Neural crest cell (in vitro differentiated cells): ENCODE results near the gene TSR2. TPM values are rescaled to one million over a fixed set of nuclear protein-coding genes. Genes with fewer than 3 reads are reported as not detected.

Source experiments
- DNase-seq: peaks from one replicate; pipeline ENCODE4 v3.0.0; 2021; ENCODE audit warnings: low read depth, mixed read lengths, low spot score
- H3K27ac Mint-ChIP-seq: one replicate; pipeline ENCODE4 v1.8.0; 2021; ENCODE audit warnings: mild to moderate bottlenecking, mixed read lengths; ENCODE audit not compliant: unreplicated experiment
- H3K27me3 Mint-ChIP-seq: 2 replicates; pipeline ENCODE4 v1.8.0; 2021; ENCODE audit warnings: low read depth, mild to moderate bottlenecking, mixed read lengths
- H3K36me3 Mint-ChIP-seq: 2 replicates; pipeline ENCODE4 v1.8.0; 2021; ENCODE audit warnings: low read depth, mild to moderate bottlenecking, mixed read lengths
- H3K4me1 Mint-ChIP-seq: 2 replicates; pipeline ENCODE4 v1.8.0; 2021; ENCODE audit warnings: mixed read lengths
- H3K4me3 Mint-ChIP-seq: one replicate; pipeline ENCODE4 v1.8.0; 2021; ENCODE audit warnings: mild to moderate bottlenecking, mixed read lengths
- H3K9me3 Mint-ChIP-seq: 2 replicates; pipeline ENCODE4 v1.8.0; 2021; ENCODE audit warnings: mixed read lengths
- total RNA-seq: library from RNA; stranded (reverse); gene quantifications from 2 replicates; pipeline ENCODE4 v1.2.1, GENCODE V29; 2021
- TF ChIP-seq, protein P1 (sequence below): fragments of 200-600 bp; sonication (generic); conservative IDR thresholded peaks from 2 replicates; pipeline ENCODE4 v1.5.0; 2021; ENCODE audit warnings: antibody characterized with exemption, mild to moderate bottlenecking

TSR2 gene
- total RNA-seq, 1 donor from 2014 or later = 39.3 TPM

- peaks cover 22% of the 10 kb centered on the region for H3K36me3 Mint-ChIP-seq
- H3K9me3 Mint-ChIP-seq = peaks cover 14% of the 10 kb centered on the region
- no peak for DNase-seq
- TF ChIP-seq, protein P1, sequence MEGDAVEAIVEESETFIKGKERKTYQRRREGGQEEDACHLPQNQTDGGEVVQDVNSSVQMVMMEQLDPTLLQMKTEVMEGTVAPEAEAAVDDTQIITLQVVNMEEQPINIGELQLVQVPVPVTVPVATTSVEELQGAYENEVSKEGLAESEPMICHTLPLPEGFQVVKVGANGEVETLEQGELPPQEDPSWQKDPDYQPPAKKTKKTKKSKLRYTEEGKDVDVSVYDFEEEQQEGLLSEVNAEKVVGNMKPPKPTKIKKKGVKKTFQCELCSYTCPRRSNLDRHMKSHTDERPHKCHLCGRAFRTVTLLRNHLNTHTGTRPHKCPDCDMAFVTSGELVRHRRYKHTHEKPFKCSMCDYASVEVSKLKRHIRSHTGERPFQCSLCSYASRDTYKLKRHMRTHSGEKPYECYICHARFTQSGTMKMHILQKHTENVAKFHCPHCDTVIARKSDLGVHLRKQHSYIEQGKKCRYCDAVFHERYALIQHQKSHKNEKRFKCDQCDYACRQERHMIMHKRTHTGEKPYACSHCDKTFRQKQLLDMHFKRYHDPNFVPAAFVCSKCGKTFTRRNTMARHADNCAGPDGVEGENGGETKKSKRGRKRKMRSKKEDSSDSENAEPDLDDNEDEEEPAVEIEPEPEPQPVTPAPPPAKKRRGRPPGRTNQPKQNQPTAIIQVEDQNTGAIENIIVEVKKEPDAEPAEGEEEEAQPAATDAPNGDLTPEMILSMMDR = no peak
- H3K4me3 Mint-ChIP-seq = peak overlapping the region; percentile 76
- no peak overlapping the region for H3K27ac Mint-ChIP-seq
- peaks cover 42% of the 10 kb centered on the region for H3K4me1 Mint-ChIP-seq
- H3K27me3 Mint-ChIP-seq = no peaks in the 10 kb centered on the region
Observed at GRCh38 chrX:54492340-54492739, 52.1 kb downstream of the TSR2 start.

DNA sequence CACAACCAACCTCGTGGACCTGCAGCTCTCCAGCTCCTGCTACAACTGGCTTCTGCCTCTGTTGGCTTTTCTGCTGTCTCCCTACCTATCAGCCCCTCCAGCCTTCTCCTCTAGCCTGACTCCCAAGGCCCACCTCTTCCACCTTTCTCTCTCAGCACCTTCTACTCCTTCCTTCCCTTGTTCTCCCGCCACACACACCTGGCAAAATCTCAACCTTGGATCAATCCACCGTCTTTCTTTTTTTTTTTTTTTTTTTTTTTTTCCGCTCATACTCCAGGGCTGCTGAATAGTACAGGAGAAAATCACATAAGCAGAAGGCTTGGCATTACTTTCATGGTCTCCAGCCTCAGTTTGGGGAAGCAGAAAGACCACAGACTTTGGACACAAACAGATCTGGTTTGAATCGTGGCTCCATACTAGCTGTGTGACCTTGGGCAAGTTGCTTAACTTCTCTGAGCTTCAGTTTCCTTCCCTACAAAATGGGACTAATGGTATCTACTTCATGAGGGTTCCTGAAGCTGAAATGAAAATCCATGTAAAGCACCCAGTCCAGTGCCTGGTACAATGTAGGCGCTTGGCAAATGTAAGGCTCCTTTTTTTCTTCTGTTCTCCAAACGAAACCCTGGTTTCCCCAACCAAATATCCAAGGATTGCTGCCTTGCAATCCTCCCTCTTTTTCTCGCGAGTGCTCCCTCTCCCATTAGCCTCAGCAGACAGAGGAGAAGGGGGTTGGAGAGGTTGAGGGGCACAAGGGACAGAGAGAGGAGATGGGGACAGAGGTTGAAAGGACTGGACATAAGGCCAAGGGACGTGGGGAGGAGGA is 54.2 kb downstream of the TSR2 start:
- H3K27ac Mint-ChIP-seq = no peak overlapping the region
- no peak for DNase-seq
- peaks cover 9% of the 10 kb centered on the region for H3K9me3 Mint-ChIP-seq
- H3K36me3 Mint-ChIP-seq = peaks cover 17% of the 10 kb centered on the region
- peak overlapping the region; percentile 89 for H3K4me3 Mint-ChIP-seq
- TF ChIP-seq, protein P1 = no peak
- H3K27me3 Mint-ChIP-seq = no peaks in the 10 kb centered on the region
- peaks cover 48% of the 10 kb centered on the region for H3K4me1 Mint-ChIP-seq

Other genes with a start within 250 kb of the TSR2 start
- gene WNK3, start 82.4 kb upstream of the TSR2 start, total RNA-seq = 29.3 and 30.7 TPM in 2 replicates
- 34.0 and 36.6 TPM in 2 replicates for gene FGD1, start 55.8 kb downstream of the TSR2 start, total RNA-seq
- 52.9 and 53.3 TPM in 2 replicates for gene GNL3L, start 89.8 kb downstream of the TSR2 start, total RNA-seq